ENCODE data around the gene RBAK.

The RBAK gene

GRCh38 chr7:5045558-5046396, at the start of gene RBAK:
RBAK (plus strand) TSS chr7:5045860; CDS start chr7:5048077, 2,217 bp downstream.
- Histone ChIP-seq H2AFZ (ENCODE audit: low read length) (peak within 1 kb of the TSS; percentile 60; the same call in 1 of the 2 replicates), H3K9ac (ENCODE audit: low read length) (peak within 1 kb of the TSS; percentile 91), H3F3A (ENCODE audit: insufficient read depth, low read length) (no peaks in the 10 kb centered on the region), H3K4me3 (ENCODE audit: low read depth, low read length, poor library complexity, severe bottlenecking) (peak within 1 kb of the TSS; percentile 87), H3K4me1 (ENCODE audit: insufficient read depth, low read length, severe bottlenecking) (peaks cover 6% of the 10 kb centered on the region), H3K9me3 (ENCODE audit: low read length) (no peaks in the 10 kb centered on the region), H3K9me2 (ENCODE audit: low read depth, low read length) (no peaks in the 10 kb centered on the region), H3K36me3 (ENCODE audit: insufficient read depth, low read length) (peaks cover 25% of the 10 kb centered on the region), H4K20me1 (ENCODE audit: insufficient read depth, low read length) (no peaks in the 10 kb centered on the region), H3K79me2 (ENCODE audit: insufficient read depth, low read length) (no peaks in the 10 kb centered on the region; the same call in 1 of the 2 replicates), H3K27me3 (ENCODE audit: insufficient read depth, low read length) (no peaks in the 10 kb centered on the region), H3K27ac (ENCODE audit: low read depth, low read length, poor library complexity, severe bottlenecking) (no peak within 1 kb of the TSS), H3K4me2 (ENCODE audit: low read length) (peak within 1 kb of the TSS; percentile 92)
- TF ChIP-seq CTCF (IDR thresholded peaks at IDR 0.05; ENCODE audit: low read length) (no peak), EZH2 (IDR thresholded peaks at IDR 0.05; ENCODE audit: borderline replicate concordance, low read length) (no peak)

GRCh38 chr7:4996696-4997222, 48.9 kb upstream of the RBAK start:
- Histone ChIP-seq H3K9ac (ENCODE audit: low read length) (no peak overlapping the region), H3K27me3 (ENCODE audit: insufficient read depth, low read length) (no peaks in the 10 kb centered on the region), H3K4me3 (ENCODE audit: low read depth, low read length, poor library complexity, severe bottlenecking) (no peak overlapping the region), H3F3A (ENCODE audit: insufficient read depth, low read length) (no peaks in the 10 kb centered on the region), H3K4me1 (ENCODE audit: insufficient read depth, low read length, severe bottlenecking) (no peaks in the 10 kb centered on the region), H3K9me2 (ENCODE audit: low read depth, low read length) (no peaks in the 10 kb centered on the region), H2AFZ (ENCODE audit: low read length) (no peak overlapping the region), H4K20me1 (ENCODE audit: insufficient read depth, low read length) (no peaks in the 10 kb centered on the region), H3K36me3 (ENCODE audit: insufficient read depth, low read length) (peaks cover 59% of the 10 kb centered on the region), H3K79me2 (ENCODE audit: insufficient read depth, low read length) (no peaks in the 10 kb centered on the region), H3K9me3 (ENCODE audit: low read length) (no peaks in the 10 kb centered on the region), H3K27ac (ENCODE audit: low read depth, low read length, poor library complexity, severe bottlenecking) (no peak overlapping the region), H3K4me2 (ENCODE audit: low read length) (no peak overlapping the region)
- no peak for TF ChIP-seq CTCF (IDR thresholded peaks at IDR 0.05; ENCODE audit: low read length)
- no peak for TF ChIP-seq EZH2 (IDR thresholded peaks at IDR 0.05; ENCODE audit: borderline replicate concordance, low read length)

GRCh38 chr7:4998244-4998643, 47.4 kb upstream of the RBAK start:
- Histone ChIP-seq H3K9ac (ENCODE audit: low read length) (no peak overlapping the region), H3K9me2 (ENCODE audit: low read depth, low read length) (no peaks in the 10 kb centered on the region), H3K9me3 (ENCODE audit: low read length) (no peaks in the 10 kb centered on the region), H3K27me3 (ENCODE audit: insufficient read depth, low read length) (no peaks in the 10 kb centered on the region), H3K27ac (ENCODE audit: low read depth, low read length, poor library complexity, severe bottlenecking) (no peak overlapping the region), H3K4me3 (ENCODE audit: low read depth, low read length, poor library complexity, severe bottlenecking) (no peak overlapping the region), H3F3A (ENCODE audit: insufficient read depth, low read length) (no peaks in the 10 kb centered on the region), H3K4me1 (ENCODE audit: insufficient read depth, low read length, severe bottlenecking) (no peaks in the 10 kb centered on the region), H4K20me1 (ENCODE audit: insufficient read depth, low read length) (no peaks in the 10 kb centered on the region), H3K36me3 (ENCODE audit: insufficient read depth, low read length) (peaks cover 46% of the 10 kb centered on the region), H3K4me2 (ENCODE audit: low read length) (no peak overlapping the region), H2AFZ (ENCODE audit: low read length) (no peak overlapping the region), H3K79me2 (ENCODE audit: insufficient read depth, low read length) (no peaks in the 10 kb centered on the region)
- no peak for TF ChIP-seq EZH2 (IDR thresholded peaks at IDR 0.05; ENCODE audit: borderline replicate concordance, low read length)
- TF ChIP-seq CTCF (IDR thresholded peaks at IDR 0.05; ENCODE audit: low read length), result no peak
